ENCODE results near the gene MAB21L4.

Gene MAB21L4

GRCh38 chr2:240904216-240905175 is 8.5 kb upstream of the MAB21L4 start:
- Histone ChIP-seq H3K36me3 (ENCODE audit: insufficient read depth, low read length) (no peaks in the 10 kb centered on the region), H3K4me1 (ENCODE audit: insufficient read depth, low read length) (no peaks in the 10 kb centered on the region), H3K27ac (ENCODE audit: low read depth, low read length) (no peak overlapping the region), H3K9ac (ENCODE audit: low read length) (no peak overlapping the region), H3K27me3 (ENCODE audit: control insufficient read depth in 1 of 2, insufficient read depth in 2 of 2, low read length in 2 of 2) (peaks cover 0 to 8% of the 10 kb centered on the region in 2 donors), H3K9me3 (ENCODE audit: low read length) (no peaks in the 10 kb centered on the region), H3K4me3 (ENCODE audit: low read depth in 1 of 2, low read length in 2 of 2) (no peak overlapping the region)

DNA sequence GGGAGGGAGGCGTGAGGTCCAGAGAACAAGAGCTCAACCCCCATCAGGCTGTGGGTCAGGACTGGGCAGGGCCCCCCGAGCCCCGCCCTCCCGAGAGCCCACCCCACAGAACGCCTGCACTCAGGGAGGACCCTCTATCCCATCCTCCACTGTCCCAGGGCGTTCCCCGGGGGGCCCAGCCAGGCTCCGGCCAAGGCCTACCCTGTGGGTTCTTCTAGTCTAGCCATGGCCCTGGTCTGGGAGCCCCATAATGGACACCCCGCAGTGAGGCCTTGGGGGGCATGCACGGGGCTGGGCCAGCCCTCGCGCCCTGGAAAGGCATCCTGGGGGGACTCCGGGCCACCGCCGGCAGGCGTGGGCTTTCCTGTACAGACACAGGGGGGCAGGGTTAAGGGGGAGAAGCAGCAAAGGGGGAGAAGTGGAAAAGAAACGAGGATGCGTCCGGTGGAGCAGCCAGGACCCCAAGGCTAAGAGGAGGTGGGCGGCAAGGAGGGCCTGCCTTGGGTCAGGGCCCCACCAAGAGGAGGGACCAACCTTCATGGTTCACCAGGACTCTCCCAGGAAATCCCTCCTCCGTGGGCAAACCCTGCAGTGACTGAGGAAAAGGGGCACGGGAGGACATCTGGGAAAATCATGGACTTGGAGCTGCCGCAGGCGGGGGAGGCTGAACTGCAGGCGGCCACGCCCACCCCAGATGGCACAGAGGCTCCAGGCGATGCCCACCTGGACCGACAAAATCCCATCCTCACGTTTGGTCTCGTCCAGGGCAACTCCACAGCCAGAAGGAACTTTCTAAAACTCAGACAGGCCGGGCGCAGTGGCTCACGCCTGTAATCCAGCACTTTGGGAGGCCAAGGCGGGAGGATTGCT is 7.5 kb upstream of the MAB21L4 start:
- Histone ChIP-seq H3K9ac (ENCODE audit: low read length) (no peak overlapping the region), H3K36me3 (ENCODE audit: insufficient read depth, low read length) (no peaks in the 10 kb centered on the region), H3K4me1 (ENCODE audit: insufficient read depth, low read length) (no peaks in the 10 kb centered on the region), H3K27me3 (ENCODE audit: control insufficient read depth in 1 of 2, insufficient read depth in 2 of 2, low read length in 2 of 2) (peaks cover 0 to 8% of the 10 kb centered on the region in 2 donors), H3K9me3 (ENCODE audit: low read length) (no peaks in the 10 kb centered on the region), H3K4me3 (ENCODE audit: low read depth in 1 of 2, low read length in 2 of 2) (no peak overlapping the region), H3K27ac (ENCODE audit: low read depth, low read length) (no peak overlapping the region)

GRCh38 chr2:240902615-240903041 is 6.7 kb upstream of the MAB21L4 start:
- Histone ChIP-seq H3K4me3 (ENCODE audit: low read depth in 1 of 2, low read length in 2 of 2) (no peak overlapping the region), H3K4me1 (ENCODE audit: insufficient read depth, low read length) (no peaks in the 10 kb centered on the region), H3K27ac (ENCODE audit: low read depth, low read length) (no peak overlapping the region), H3K9me3 (ENCODE audit: low read length) (no peaks in the 10 kb centered on the region), H3K36me3 (ENCODE audit: insufficient read depth, low read length) (no peaks in the 10 kb centered on the region), H3K27me3 (ENCODE audit: control insufficient read depth in 1 of 2, insufficient read depth in 2 of 2, low read length in 2 of 2) (peaks cover 0 to 8% of the 10 kb centered on the region in 2 donors), H3K9ac (ENCODE audit: low read length) (no peak overlapping the region)

DNA sequence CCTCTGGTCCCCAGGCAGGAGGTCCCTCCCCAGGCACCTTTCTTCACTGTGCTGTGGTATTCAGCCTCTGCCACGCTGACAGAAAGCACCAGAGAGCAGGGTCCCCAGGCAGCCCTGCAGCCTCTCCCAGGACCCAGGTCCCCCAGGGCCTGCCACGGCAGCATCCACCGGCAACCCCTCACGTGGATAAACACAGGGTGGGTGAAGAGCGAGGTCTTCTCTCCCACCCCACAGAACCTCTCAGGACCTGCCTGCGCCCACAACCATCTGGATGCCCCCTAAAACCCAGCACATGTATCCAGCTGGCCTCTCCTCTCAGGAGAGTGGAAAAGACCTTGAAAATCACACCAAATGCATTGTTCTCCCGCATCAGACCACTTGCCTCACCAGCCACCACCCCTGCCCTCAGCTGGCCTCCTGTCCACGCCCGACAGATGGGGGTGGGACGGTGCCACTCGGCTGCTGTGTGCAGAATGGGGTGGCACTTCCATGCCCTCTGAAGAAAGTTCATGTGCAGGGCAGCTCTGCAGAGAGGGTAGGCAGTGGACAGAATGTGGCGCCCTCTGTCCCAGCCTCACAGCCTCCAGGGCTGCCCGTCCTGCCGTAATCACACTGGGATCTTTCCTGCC is 6.1 kb upstream of the MAB21L4 start:
- Histone ChIP-seq H3K4me3 (ENCODE audit: low read depth in 1 of 2, low read length in 2 of 2) (no peak overlapping the region), H3K36me3 (ENCODE audit: insufficient read depth, low read length) (no peaks in the 10 kb centered on the region), H3K9me3 (ENCODE audit: low read length) (no peaks in the 10 kb centered on the region), H3K27me3 (ENCODE audit: control insufficient read depth in 1 of 2, insufficient read depth in 2 of 2, low read length in 2 of 2) (peaks cover 0 to 8% of the 10 kb centered on the region in 2 donors), H3K4me1 (ENCODE audit: insufficient read depth, low read length) (no peaks in the 10 kb centered on the region), H3K27ac (ENCODE audit: low read depth, low read length) (no peak overlapping the region), H3K9ac (ENCODE audit: low read length) (no peak overlapping the region)

DNA sequence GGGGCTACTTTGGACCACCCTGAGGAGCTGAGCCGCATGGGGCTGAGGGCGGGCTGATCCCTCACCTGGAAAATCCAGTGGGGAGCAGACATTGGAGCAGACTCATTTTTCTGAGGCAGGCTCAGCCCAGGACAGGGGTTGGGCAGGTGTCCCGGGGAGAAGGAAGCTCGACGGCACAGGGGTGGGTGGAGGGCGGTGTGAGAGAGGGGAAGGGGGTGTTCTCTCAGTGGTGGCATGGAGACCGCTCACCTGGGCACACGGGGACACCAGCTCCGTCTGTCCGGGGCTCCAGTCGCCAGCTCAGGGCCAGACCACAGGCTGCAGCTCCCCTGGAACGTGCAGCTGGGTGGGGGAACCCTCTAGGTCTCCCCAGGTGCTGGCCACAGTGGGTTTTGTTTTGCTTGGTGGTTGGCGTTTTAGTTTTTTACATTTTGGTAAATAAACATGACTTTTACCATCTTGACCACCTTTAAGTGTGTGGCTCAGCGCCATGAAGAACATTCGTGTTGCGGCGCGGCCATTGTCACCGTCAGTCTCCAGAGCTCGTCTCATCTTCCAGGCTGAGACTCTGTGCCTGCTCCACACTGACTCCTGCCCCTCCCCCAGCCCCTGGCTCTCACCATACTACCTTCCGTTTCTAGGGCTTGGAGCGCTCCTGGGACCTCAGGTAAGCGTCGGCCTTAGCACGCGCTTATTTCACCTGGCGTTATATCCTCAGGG is 4.3 kb upstream of the MAB21L4 start:
- Histone ChIP-seq H3K9ac (ENCODE audit: low read length) (no peak overlapping the region), H3K36me3 (ENCODE audit: insufficient read depth, low read length) (no peaks in the 10 kb centered on the region), H3K27ac (ENCODE audit: low read depth, low read length) (no peak overlapping the region), H3K4me3 (ENCODE audit: low read depth in 1 of 2, low read length in 2 of 2) (no peak overlapping the region), H3K27me3 (ENCODE audit: control insufficient read depth in 1 of 2, insufficient read depth in 2 of 2, low read length in 2 of 2) (peaks cover 0 to 4% of the 10 kb centered on the region in 2 donors), H3K9me3 (ENCODE audit: low read length) (no peaks in the 10 kb centered on the region), H3K4me1 (ENCODE audit: insufficient read depth, low read length) (no peaks in the 10 kb centered on the region)

DNA sequence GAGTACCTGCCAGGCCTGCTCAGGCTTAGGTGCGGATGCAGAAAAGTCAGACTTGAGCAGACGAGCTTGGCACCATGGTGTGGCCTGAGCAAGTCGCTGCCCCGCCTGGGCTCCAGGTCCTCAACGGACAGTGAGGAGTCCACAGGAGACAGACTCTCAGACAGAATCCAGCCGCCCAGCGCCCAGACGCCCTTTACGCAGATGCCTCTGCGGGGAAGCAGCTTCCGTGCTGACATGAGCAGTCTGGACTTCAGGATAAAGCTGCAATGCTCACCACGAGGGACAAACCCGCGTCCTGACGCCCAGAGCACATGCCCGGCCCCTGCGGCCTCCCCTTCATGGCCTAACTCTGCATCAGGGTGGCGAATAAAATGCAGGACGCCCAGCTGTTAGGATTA is 3.5 kb upstream of the MAB21L4 start:
- Histone ChIP-seq H3K36me3 (ENCODE audit: insufficient read depth, low read length) (no peaks in the 10 kb centered on the region), H3K27ac (ENCODE audit: low read depth, low read length) (no peak overlapping the region), H3K4me3 (ENCODE audit: low read depth in 1 of 2, low read length in 2 of 2) (no peak overlapping the region), H3K9me3 (ENCODE audit: low read length) (no peaks in the 10 kb centered on the region), H3K4me1 (ENCODE audit: insufficient read depth, low read length) (no peaks in the 10 kb centered on the region), H3K9ac (ENCODE audit: low read length) (no peak overlapping the region), H3K27me3 (ENCODE audit: control insufficient read depth in 1 of 2, insufficient read depth in 2 of 2, low read length in 2 of 2) (peaks cover 0 to 4% of the 10 kb centered on the region in 2 donors)

GRCh38 chr2:240898731-240899467 is 2.9 kb upstream of the MAB21L4 start:
- no peak overlapping the region for H3K27ac ChIP-seq (ENCODE audit: low read depth, low read length)
- H3K4me1 ChIP-seq (ENCODE audit: insufficient read depth, low read length), result no peaks in the 10 kb centered on the region
- H3K9me3 ChIP-seq (ENCODE audit: low read length), result no peaks in the 10 kb centered on the region
- H3K27me3 ChIP-seq (ENCODE audit: control insufficient read depth in 1 of 2, insufficient read depth in 2 of 2, low read length in 2 of 2), result peaks cover 0 to 4% of the 10 kb centered on the region in 2 donors
- no peaks in the 10 kb centered on the region for H3K36me3 ChIP-seq (ENCODE audit: insufficient read depth, low read length)
- no peak overlapping the region for H3K4me3 ChIP-seq (ENCODE audit: low read depth in 1 of 2, low read length in 2 of 2)
- H3K9ac ChIP-seq (ENCODE audit: low read length), result no peak overlapping the region

- Histone ChIP-seq H3K9me3 (ENCODE audit: low read length) (no peaks in the 10 kb centered on the region), H3K4me3 (ENCODE audit: low read depth in 1 of 2, low read length in 2 of 2) (no peak overlapping the region), H3K36me3 (ENCODE audit: insufficient read depth, low read length) (no peaks in the 10 kb centered on the region), H3K4me1 (ENCODE audit: insufficient read depth, low read length) (no peaks in the 10 kb centered on the region), H3K27me3 (ENCODE audit: control insufficient read depth in 1 of 2, insufficient read depth in 2 of 2, low read length in 2 of 2) (peaks cover 0 to 4% of the 10 kb centered on the region in 2 donors), H3K9ac (ENCODE audit: low read length) (no peak overlapping the region), H3K27ac (ENCODE audit: low read depth, low read length) (no peak overlapping the region)
These were observed 2.3 kb upstream of the MAB21L4 start for GRCh38 chr2:240898108-240898730.

DNA sequence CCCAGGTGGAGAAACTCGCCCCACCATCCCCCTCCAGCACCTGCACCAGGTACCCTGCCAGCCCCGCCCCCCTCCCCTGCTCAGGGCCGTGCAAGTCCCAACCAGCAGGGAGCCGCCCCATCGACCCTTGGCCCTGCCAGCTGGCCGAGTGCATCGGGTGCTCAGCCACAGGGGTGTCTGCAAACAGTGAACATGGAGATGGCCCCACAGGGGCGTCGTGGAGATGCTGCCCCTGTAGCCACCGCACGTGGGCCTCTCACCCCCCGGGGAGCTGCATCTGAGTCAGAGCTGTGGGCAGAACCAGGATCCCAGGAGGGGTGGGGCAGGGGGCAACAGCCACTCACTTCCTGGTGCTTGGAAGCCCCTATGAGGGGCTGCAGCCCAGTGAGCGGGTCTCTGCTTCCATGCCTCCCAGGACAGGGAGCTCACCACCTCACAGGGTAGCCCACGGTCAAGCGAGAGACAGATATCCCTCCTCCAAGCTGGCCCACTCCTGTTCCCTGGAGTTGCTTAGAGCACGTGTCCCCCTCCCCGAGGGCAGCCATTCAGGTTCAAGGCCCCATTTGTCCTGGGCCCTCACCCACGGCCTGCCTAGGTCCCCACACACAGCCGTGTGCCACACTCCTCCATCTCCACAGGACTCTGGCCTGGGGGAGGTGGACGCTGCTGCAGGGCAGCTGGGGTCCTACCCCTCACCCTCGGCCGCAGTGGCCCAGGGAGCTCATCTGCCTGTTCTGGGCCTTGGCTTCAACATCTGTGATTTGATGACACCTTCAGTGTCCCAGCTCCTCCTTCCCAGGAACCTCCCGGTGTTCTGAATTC is 1.1 kb upstream of the MAB21L4 start:
- H3K27ac ChIP-seq (ENCODE audit: low read depth, low read length), result no peak overlapping the region
- peaks cover 0 to 4% of the 10 kb centered on the region in 2 donors for H3K27me3 ChIP-seq (ENCODE audit: control insufficient read depth in 1 of 2, insufficient read depth in 2 of 2, low read length in 2 of 2)
- H3K9me3 ChIP-seq (ENCODE audit: low read length), result no peaks in the 10 kb centered on the region
- no peaks in the 10 kb centered on the region for H3K36me3 ChIP-seq (ENCODE audit: insufficient read depth, low read length)
- no peak overlapping the region for H3K4me3 ChIP-seq (ENCODE audit: low read depth in 1 of 2, low read length in 2 of 2)
- H3K4me1 ChIP-seq (ENCODE audit: insufficient read depth, low read length), result no peaks in the 10 kb centered on the region
- H3K9ac ChIP-seq (ENCODE audit: low read length), result no peak overlapping the region
